ENCODE measurements around the gene TP53I13. TPM values are rescaled to one million over a fixed set of nuclear protein-coding genes. Genes with fewer than 3 reads are reported as not detected.

TP53I13 gene
- polyA plus RNA-seq, 2 of the 4 experiments (the other 2 are of a cell fraction), result 27.5 to 57.8 TPM

GRCh38 chr17:29591737-29592608 is 23.5 kb downstream of the TP53I13 start (continued):
- TF ChIP-seq ZFP36 (IDR thresholded peaks at IDR 0.05; ENCODE audit: borderline replicate concordance, partially characterized antibody), result no peak
- TF ChIP-seq MYC (IDR thresholded peaks at IDR 0.05; ENCODE audit: borderline replicate concordance, low read length), result peak; percentile 25
- no peak for TF ChIP-seq ZNF302 (CRISPR knock-in tag; IDR thresholded peaks at IDR 0.05)
- no peak for TF ChIP-seq EHF (CRISPR knock-in tag; IDR thresholded peaks at IDR 0.05)
- TF ChIP-seq SREBF2 (IDR thresholded peaks at IDR 0.05), result no peak
- TF ChIP-seq MAX (IDR thresholded peaks at IDR 0.05), result no peak; the same call in 1 of the 2 replicates
- TF ChIP-seq RAD21 (conservative IDR thresholded peaks at IDR 0.05 in 1 of 2, IDR thresholded peaks at IDR 0.05 in 1 of 2), result peak; percentile 93 to 98
- TF ChIP-seq CBX2 (IDR thresholded peaks at IDR 0.05; ENCODE audit: borderline replicate concordance, low read depth), result no peak
- no peak for TF ChIP-seq HOXB5 (CRISPR knock-in tag; IDR thresholded peaks at IDR 0.05)
- TF ChIP-seq CBX8 (IDR thresholded peaks at IDR 0.05), result no peak
- TF ChIP-seq USF2 (IDR thresholded peaks at IDR 0.05), result no peak
- TF ChIP-seq POLR2A (IDR thresholded peaks at IDR 0.05; ENCODE audit: low read length), result peak; percentile 34; the same call in 1 of the 2 replicates
- no peak for TF ChIP-seq TP53 (CRISPR knock-in tag; IDR thresholded peaks at IDR 0.05)
- TF ChIP-seq PBX3 (IDR thresholded peaks at IDR 0.05), result peak; percentile 54
- no peak for TF ChIP-seq ESRRA (IDR thresholded peaks at IDR 0.05; ENCODE audit: borderline replicate concordance, low read length)
- TF ChIP-seq CEBPB (IDR thresholded peaks at IDR 0.05), result peak in 1 of 2 experiments; percentile 2; a peak in 1 of 4 replicates
- no peak for TF ChIP-seq RARB (CRISPR knock-in tag; IDR thresholded peaks at IDR 0.05)
- TF ChIP-seq CHD4 (IDR thresholded peaks at IDR 0.05; ENCODE audit: borderline replicate concordance), result no peak
- TF ChIP-seq EP300 (IDR thresholded peaks at IDR 0.05), result no peak
- no peak for TF ChIP-seq MAFK (IDR thresholded peaks at IDR 0.05; ENCODE audit: partially characterized antibody)
- no peak for TF ChIP-seq HOXB13 (CRISPR knock-in tag; IDR thresholded peaks at IDR 0.05; ENCODE audit: low read depth)
- TF ChIP-seq REST (IDR thresholded peaks at IDR 0.05), result no peak
- TF ChIP-seq CHD2 (IDR thresholded peaks at IDR 0.05; ENCODE audit: low read length, partially characterized antibody), result no peak
- no peak; the same call in 1 of the 2 replicates for TF ChIP-seq ZC3H11A (IDR thresholded peaks at IDR 0.05)

Measured in A549 (cell line).